GM20000 (cell line): ENCODE data around the gene EID2B.

ENCODE experiments used
- DNase-seq: peaks from one replicate; pipeline ENCODE4 v3.0.0; 2012; ENCODE audit warnings: low spot score
- TF ChIP-seq, protein P1 (sequence below): IDR thresholded peaks from 2 replicates; pipeline ENCODE4 v1.5.1; 2012; ENCODE audit warnings: mild to moderate bottlenecking, control low read depth; ENCODE audit errors: extremely low read depth, missing control alignments

Gene EID2B

DNA sequence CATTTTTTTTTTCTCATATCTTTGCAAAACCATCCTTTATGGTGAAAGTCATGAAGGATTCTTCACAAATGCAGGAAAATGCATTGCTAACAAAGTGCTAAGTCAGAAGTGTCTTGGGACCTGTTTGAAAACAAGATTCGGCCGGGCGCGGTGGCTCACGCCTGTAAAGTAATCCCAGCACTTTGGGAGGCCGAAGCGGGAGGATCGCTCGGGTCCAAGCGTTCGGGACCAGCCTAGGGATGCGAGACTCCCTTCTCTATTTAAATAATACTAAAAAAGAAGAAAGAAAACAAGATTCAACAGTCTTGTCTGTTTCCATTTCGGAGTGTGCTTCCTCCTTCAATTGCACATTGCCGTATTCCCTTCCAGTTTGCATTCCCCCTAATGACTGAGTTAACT lies 819 bp downstream of the EID2B start:
- no peak for DNase-seq
- TF ChIP-seq, protein P1, sequence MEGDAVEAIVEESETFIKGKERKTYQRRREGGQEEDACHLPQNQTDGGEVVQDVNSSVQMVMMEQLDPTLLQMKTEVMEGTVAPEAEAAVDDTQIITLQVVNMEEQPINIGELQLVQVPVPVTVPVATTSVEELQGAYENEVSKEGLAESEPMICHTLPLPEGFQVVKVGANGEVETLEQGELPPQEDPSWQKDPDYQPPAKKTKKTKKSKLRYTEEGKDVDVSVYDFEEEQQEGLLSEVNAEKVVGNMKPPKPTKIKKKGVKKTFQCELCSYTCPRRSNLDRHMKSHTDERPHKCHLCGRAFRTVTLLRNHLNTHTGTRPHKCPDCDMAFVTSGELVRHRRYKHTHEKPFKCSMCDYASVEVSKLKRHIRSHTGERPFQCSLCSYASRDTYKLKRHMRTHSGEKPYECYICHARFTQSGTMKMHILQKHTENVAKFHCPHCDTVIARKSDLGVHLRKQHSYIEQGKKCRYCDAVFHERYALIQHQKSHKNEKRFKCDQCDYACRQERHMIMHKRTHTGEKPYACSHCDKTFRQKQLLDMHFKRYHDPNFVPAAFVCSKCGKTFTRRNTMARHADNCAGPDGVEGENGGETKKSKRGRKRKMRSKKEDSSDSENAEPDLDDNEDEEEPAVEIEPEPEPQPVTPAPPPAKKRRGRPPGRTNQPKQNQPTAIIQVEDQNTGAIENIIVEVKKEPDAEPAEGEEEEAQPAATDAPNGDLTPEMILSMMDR, result no peak

DNA sequence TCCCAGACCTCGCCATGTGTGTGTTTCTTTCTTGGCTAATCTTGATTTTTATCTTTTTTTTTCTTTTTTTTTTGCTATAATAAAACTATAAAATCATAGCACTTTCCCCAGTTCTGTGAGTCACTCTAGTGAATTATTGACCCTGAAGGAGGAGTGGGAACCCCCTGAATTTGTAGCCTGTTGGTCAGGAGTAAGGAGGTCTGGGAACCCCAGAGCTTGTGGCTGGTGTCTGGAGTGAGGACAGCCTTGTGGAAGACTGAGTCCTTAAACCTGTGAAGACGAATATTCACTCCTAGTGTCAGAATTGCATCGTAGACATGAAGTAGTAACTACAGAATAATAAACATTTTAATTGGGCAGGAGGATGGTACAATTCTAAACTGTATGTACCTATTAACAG lies 7.4 kb downstream of the EID2B start:
- DNase-seq, result no peak
- TF ChIP-seq, protein P1, result no peak

DNA sequence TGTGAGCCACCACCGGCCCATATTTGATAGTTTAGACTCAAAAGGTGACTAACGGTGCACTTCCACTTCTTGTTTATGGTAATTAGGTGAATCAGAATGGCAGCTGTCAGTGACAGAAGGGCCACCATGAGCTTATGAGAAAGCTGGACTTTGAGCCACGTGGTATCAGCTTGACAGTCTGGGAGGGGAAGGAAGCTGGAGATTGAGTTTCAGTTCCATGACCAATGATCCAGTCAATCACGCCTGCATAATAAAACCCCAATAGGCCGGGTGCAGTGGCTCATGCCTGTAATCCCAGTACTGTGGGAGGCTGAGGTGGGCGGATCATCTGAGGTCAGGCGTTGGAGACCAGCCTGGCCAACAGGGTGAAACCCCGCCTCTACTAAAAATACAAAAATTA lies 8.2 kb downstream of the EID2B start:
- TF ChIP-seq, protein P1, result no peak
- no peak for DNase-seq

DNA sequence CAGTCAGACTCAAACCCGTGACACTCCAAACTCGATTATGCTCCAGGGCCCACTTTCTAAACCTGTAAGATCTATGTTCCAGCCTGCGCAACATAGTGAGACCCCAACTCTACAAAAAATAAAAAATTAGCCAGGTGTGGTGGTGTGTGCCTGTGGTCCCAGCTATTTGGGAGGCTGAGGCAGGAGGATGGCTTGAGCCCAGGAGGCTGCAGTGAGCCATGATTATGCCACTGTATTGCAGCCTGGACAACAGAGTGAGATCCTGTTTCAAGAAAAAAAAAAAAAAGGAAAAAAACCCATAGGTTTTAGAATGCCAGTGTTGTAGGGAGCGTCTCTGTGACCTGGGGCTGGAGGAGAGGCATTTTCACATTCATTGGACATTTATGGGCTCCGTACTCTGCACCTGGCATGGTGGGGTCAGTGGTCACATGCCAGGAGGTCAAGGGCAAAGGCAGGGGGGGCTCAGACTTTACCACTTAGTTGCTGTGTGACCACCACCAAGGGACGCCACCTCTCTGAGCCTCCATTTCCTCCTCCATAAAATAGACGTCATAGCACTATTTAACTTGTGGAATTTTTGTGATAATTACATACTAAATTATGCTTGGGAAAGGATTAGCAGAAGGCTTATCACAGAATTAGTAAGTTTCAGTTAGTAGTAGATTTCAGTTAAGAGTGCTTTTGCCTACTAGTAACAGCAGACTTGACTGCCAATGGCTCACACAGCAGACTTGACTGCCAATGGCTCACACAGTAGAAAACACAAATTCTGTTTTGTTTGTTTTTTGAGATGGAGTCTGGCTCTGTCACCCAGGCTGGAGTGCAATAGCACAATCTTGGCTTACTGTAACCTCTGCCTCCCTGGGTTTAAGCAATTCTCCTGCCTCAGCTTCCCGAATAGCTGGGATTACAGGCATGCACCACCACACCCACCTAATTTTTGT lies 11.8 kb downstream of the EID2B start:
- TF ChIP-seq, protein P1, result no peak
- DNase-seq, result no peak

DNA sequence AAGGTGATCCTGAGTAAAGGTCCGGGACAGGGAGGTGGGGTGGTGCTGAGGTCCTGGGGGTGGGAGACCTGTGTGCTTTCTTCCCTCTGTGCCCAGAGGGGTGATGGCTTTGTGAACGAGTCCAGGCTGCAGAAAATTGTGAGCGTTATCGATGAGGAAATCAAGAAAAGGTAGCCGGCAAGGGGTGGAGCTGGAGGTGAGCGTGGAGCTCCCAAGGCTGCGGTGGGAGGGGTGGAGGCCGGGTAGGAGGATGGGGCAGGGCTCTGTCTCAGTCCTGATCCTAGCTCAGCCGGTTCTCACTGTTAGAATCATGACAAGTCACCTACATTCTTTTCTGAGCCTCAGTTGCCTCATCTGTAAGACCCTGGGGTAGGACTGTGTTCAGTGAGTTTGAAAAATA lies 13.7 kb downstream of the EID2B start:
- TF ChIP-seq, protein P1, result no peak
- DNase-seq, result no peak

DNA sequence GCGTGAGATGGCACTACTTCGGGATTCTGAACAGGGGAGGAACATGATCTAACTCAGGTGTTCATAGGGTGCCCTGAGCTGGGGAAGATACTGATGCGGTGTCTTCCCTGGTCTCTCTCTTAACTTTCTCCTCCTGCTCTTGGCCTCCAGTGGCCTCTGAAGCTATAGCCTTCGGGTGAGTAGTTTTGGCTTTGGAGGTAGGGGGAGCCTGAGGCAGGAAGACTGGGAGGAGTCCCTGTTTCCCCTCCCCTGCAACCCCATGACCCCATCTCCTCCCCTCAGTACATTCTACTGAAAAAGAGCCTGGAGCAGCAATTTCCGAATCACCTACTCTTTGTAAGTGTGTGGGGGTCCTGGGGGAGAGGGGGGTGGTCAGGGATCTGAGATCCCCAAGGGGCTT lies 14.2 kb downstream of the EID2B start:
- DNase-seq, result no peak
- TF ChIP-seq, protein P1, result no peak

DNA sequence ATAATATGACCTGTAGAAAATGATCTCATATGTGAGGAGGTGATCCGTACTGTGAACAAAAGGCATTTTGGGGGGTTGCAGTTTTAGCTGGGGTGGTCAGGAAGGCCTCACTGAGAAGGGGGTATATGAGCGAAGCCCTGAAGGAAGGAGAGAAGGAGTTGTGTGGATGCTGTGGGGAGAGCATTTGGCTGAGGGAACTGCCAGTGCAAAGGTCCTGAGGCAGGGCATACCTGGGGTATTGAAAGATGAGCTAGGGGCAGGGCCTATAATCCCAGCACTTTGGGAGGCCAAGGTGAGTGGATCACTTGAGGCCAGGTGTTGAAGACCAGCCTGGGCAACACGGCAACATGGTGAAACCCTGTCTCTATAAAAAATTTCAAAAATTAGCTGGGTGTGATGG lies 15.2 kb downstream of the EID2B start:
- TF ChIP-seq, protein P1, result no peak
- DNase-seq, result no peak
